C4-2B (cell line): ENCODE measurements around the gene VOPP1.

ENCODE experiments used
- H3K27ac ChIP-seq: fragments of 450-650 bp; 2 replicates; pipeline ENCODE4 v1.5.1; 2017
- CTCF ChIP-seq: fragments of 450-650 bp; conservative IDR thresholded peaks from 2 replicates; pipeline ENCODE4 v1.5.1; 2017; ENCODE audit warnings: mild to moderate bottlenecking
- ZFX ChIP-seq: fragments of 450-650 bp; IDR thresholded peaks from 2 replicates; pipeline ENCODE4 v1.6.1; 2017

VOPP1 gene

GRCh38 chr7:55556031-55556430 lies 16.3 kb downstream of the VOPP1 start:
- H3K27ac ChIP-seq: peak overlapping the region; percentile 52
- TF ChIP-seq ZFX: no peak
- TF ChIP-seq CTCF: no peak

GRCh38 chr7:55555160-55555559 lies 17.1 kb downstream of the VOPP1 start:
- no peak overlapping the region for H3K27ac ChIP-seq
- no peak for TF ChIP-seq ZFX
- TF ChIP-seq CTCF: no peak

- H3K27ac ChIP-seq: peak overlapping the region; percentile 10; the same call in 1 of the 2 replicates
- TF ChIP-seq ZFX: no peak
- TF ChIP-seq CTCF: no peak
Observed at GRCh38 chr7:55554038-55554437, 18.3 kb downstream of the VOPP1 start.

GRCh38 chr7:55553024-55553345 lies 19.3 kb downstream of the VOPP1 start:
- peak overlapping the region; percentile 72 for H3K27ac ChIP-seq
- no peak for TF ChIP-seq CTCF
- TF ChIP-seq ZFX: no peak

GRCh38 chr7:55552320-55553023 lies 19.8 kb downstream of the VOPP1 start:
- TF ChIP-seq ZFX: no peak
- no peak for TF ChIP-seq CTCF
- peak overlapping the region; percentile 72 for H3K27ac ChIP-seq

GRCh38 chr7:55550841-55551537 lies 21.3 kb downstream of the VOPP1 start:
- TF ChIP-seq CTCF (no peak), ZFX (no peak)
- no peak overlapping the region for H3K27ac ChIP-seq

GRCh38 chr7:55550010-55550663 lies 22.2 kb downstream of the VOPP1 start:
- peak overlapping the region; percentile 46 for H3K27ac ChIP-seq
- no peak for TF ChIP-seq ZFX
- peak; percentile 98 for TF ChIP-seq CTCF
